Fibroblast of lung (primary cell): ENCODE results near the gene ARHGAP44. TPM values are rescaled to one million over a fixed set of nuclear protein-coding genes. Genes with fewer than 3 reads are reported as not detected.

ENCODE experiments used
- DNase-seq, 2 donors: peaks; one replicate each; pipeline versions ENCODE4 v3.0.0 to v3.0.0-alpha.2; 2010; ENCODE audit warnings: low read depth in 2 of 2
- H2AFZ ChIP-seq: 2 replicates; pipeline ENCODE4 v1.5.1; 2012; ENCODE audit warnings: low read length, control low read depth, inconsistent platforms
- H3K27ac ChIP-seq: 2 replicates; pipeline ENCODE4 v1.5.1; 2011; ENCODE audit warnings: low read length, control low read depth; ENCODE audit not compliant: insufficient read depth
- H3K27me3 ChIP-seq: 2 replicates; pipeline ENCODE4 v1.5.1; 2011; ENCODE audit warnings: mild to moderate bottlenecking, low read length; ENCODE audit not compliant: control insufficient read depth, insufficient read depth
- H3K36me3 ChIP-seq: 2 replicates; pipeline ENCODE4 v1.5.1; 2011; ENCODE audit warnings: low read length; ENCODE audit not compliant: control insufficient read depth, insufficient read depth
- H3K4me1 ChIP-seq: 2 replicates; pipeline ENCODE4 v1.5.1; 2011; ENCODE audit warnings: low read length; ENCODE audit not compliant: control insufficient read depth, insufficient read depth; ENCODE audit errors: extremely low read depth
- H3K4me2 ChIP-seq: 2 replicates; pipeline ENCODE4 v1.5.1; 2011; ENCODE audit warnings: low read length, control low read depth; ENCODE audit not compliant: insufficient read depth; ENCODE audit errors: extremely low read depth
- H3K4me3 ChIP-seq, 4 experiments: fragments of 200-600 bp in 1 of 4; sonication (generic) in 1 of 4; replicated peaks in 1 of 4; 2 replicates each; pipeline ENCODE4 v1.5.1; 2011 to 2016; ENCODE audit warnings: low read length in 4 of 4, low read depth in 3 of 4, mild to moderate bottlenecking in 3 of 4, control low read depth in 2 of 4, inconsistent platforms in 1 of 4, mixed read lengths in 1 of 4; ENCODE audit not compliant: insufficient read depth in 1 of 4; ENCODE audit errors: control extremely low read depth in 1 of 4
- H3K79me2 ChIP-seq: 2 replicates; pipeline ENCODE4 v1.5.1; 2012; ENCODE audit warnings: mild to moderate bottlenecking, low read length, inconsistent platforms; ENCODE audit not compliant: control insufficient read depth, insufficient read depth
- H3K9ac ChIP-seq: 2 replicates; pipeline ENCODE4 v1.5.1; 2011; ENCODE audit warnings: mild to moderate bottlenecking, low read length, control low read depth; ENCODE audit not compliant: insufficient read depth
- H3K9me3 ChIP-seq: 2 replicates; pipeline ENCODE4 v1.5.1; 2012; ENCODE audit warnings: low read depth, low read length; ENCODE audit not compliant: control insufficient read depth, insufficient read depth
- H4K20me1 ChIP-seq: 2 replicates; pipeline ENCODE4 v1.5.1; 2011; ENCODE audit warnings: low read length; ENCODE audit not compliant: control insufficient read depth, insufficient read depth; ENCODE audit errors: extremely low read depth
- EZH2 ChIP-seq: IDR thresholded peaks from 2 replicates; pipeline ENCODE4 v1.5.1; 2012; ENCODE audit warnings: low read length, control low read depth, mild to moderate bottlenecking; ENCODE audit errors: missing control alignments
- polyA plus RNA-seq, 2 donors: library from polyadenylated mRNA; depleted of rRNA in 1 of 2; stranded (reverse) in 1 of 2; unstranded in 1 of 2; fragments of >200 nt; gene quantifications; 2 replicates each; pipeline ENCODE4 v1.2.1, GENCODE V29; 2011 to 2012; ENCODE audit warnings: missing spikeins in 1 of 2
- total RNA-seq: library from RNA; depleted of rRNA; stranded (reverse); fragments of >200 nt; gene quantifications from 2 replicates; pipeline ENCODE4 v1.2.1, GENCODE V29; 2014
- TF ChIP-seq, protein P1 (sequence below), 2 donors: IDR thresholded peaks in 1 of 2; conservative IDR thresholded peaks in 1 of 2; 1 replicate in 1 of 2; 2 replicates in 1 of 2; pipeline ENCODE4 v1.5.1; 2011 to 2012; ENCODE audit warnings: low read length in 2 of 2, control low read depth in 1 of 2, inconsistent platforms in 1 of 2, low read depth in 1 of 2, mild to moderate bottlenecking in 1 of 2

Gene ARHGAP44
- total and polyA plus RNA-seq, 2 donors (not counting 1 experiment from before 2014, with no cell fraction given): 0.48 to 1.7 TPM

DNA sequence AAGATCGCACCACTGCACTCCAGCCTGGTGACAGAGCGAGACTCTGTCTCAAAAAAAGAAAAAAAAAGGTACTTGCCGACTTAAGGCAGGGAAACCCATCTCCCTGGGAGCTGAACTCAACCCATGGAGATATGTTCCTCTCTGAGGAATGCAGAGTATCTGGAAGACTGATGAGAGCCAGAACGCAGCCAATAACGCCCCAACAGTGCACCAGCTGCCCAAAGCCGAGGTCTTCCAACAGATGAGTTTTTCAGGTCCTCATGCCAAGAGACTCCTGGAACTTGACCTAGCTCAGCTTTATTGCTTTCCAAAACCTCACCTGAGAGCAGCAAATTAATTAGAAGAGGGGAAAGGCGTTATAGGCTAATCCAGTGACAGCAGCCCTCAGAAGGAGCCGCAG is 219.2 kb downstream of the ARHGAP44 start:
- H3K4me2 ChIP-seq: no peak overlapping the region
- no peak for TF ChIP-seq EZH2
- TF ChIP-seq, protein P1, sequence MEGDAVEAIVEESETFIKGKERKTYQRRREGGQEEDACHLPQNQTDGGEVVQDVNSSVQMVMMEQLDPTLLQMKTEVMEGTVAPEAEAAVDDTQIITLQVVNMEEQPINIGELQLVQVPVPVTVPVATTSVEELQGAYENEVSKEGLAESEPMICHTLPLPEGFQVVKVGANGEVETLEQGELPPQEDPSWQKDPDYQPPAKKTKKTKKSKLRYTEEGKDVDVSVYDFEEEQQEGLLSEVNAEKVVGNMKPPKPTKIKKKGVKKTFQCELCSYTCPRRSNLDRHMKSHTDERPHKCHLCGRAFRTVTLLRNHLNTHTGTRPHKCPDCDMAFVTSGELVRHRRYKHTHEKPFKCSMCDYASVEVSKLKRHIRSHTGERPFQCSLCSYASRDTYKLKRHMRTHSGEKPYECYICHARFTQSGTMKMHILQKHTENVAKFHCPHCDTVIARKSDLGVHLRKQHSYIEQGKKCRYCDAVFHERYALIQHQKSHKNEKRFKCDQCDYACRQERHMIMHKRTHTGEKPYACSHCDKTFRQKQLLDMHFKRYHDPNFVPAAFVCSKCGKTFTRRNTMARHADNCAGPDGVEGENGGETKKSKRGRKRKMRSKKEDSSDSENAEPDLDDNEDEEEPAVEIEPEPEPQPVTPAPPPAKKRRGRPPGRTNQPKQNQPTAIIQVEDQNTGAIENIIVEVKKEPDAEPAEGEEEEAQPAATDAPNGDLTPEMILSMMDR (conservative IDR thresholded peaks at IDR 0.05 in 1 of 2, IDR thresholded peaks at IDR 0.05 in 1 of 2; ENCODE audit: low read depth in 1 of 2, low read length in 2 of 2): no peak
- DNase-seq: no peak
- no peaks in the 10 kb centered on the region for H3K79me2 ChIP-seq
- no peak overlapping the region for H3K4me3 ChIP-seq
- H3K9me3 ChIP-seq: no peaks in the 10 kb centered on the region
- H4K20me1 ChIP-seq: no peaks in the 10 kb centered on the region
- H3K27ac ChIP-seq: no peak overlapping the region
- H3K9ac ChIP-seq: no peak overlapping the region
- no peaks in the 10 kb centered on the region for H3K27me3 ChIP-seq
- H2AFZ ChIP-seq: no peak overlapping the region
- H3K36me3 ChIP-seq: peaks cover 19% of the 10 kb centered on the region
- no peaks in the 10 kb centered on the region for H3K4me1 ChIP-seq

DNA sequence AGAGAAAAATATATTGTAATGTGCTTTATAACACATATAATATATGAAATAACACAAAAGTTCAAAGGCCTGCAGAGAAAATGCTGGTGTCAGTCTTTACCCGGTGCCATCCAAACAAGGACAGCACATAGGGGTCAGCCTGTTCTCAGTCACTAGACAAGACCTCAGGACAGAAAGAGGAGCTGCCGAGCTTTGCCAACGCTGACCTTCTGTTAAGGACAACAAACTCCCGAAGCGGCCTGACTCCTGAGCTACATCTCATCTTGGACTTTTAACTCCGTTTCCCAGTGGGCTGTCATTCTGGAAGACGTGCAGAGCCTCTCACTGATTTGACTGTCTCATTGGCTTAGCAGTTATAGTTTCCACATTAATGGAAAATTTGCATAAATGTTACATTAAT is 221.7 kb downstream of the ARHGAP44 start:
- Histone ChIP-seq H3K4me1 (no peaks in the 10 kb centered on the region), H3K27me3 (no peaks in the 10 kb centered on the region), H3K4me2 (no peak overlapping the region), H3K79me2 (peaks cover 2% of the 10 kb centered on the region), H3K4me3 (no peak overlapping the region), H3K36me3 (peaks cover 20% of the 10 kb centered on the region), H3K9me3 (no peaks in the 10 kb centered on the region), H3K9ac (no peak overlapping the region), H4K20me1 (no peaks in the 10 kb centered on the region), H2AFZ (no peak overlapping the region), H3K27ac (no peak overlapping the region)
- DNase-seq: no peak
- no peak for TF ChIP-seq EZH2
- TF ChIP-seq, protein P1 (conservative IDR thresholded peaks at IDR 0.05 in 1 of 2, IDR thresholded peaks at IDR 0.05 in 1 of 2; ENCODE audit: low read depth in 1 of 2, low read length in 2 of 2): no peak

DNA sequence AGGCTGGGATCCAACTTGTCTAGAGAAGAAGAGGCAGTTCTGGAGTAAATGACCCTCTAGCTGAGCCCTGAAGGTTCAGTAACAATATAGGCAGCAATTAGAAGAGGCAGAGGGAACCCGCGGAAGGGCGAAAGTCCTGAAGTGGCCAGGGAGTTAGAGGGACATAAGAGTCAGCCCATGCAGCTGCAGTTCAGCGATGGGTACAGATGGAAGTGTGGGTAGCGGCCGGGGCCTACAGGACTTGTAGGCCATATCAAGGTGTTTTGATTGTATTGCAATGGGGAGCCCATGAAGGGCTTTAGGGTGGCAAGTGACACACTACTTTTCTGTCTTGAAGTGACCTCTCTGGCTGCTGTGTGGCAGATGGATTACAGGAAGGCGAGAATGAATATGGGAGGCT is 225.5 kb downstream of the ARHGAP44 start:
- Histone ChIP-seq H3K79me2 (peaks cover 10% of the 10 kb centered on the region), H2AFZ (no peak overlapping the region), H3K27me3 (no peaks in the 10 kb centered on the region), H3K36me3 (peaks cover 16% of the 10 kb centered on the region), H3K9ac (no peak overlapping the region), H3K4me2 (no peak overlapping the region), H3K27ac (no peak overlapping the region), H3K4me3 (no peak overlapping the region), H3K4me1 (no peaks in the 10 kb centered on the region), H4K20me1 (no peaks in the 10 kb centered on the region), H3K9me3 (no peaks in the 10 kb centered on the region)
- TF ChIP-seq, protein P1 (conservative IDR thresholded peaks at IDR 0.05 in 1 of 2, IDR thresholded peaks at IDR 0.05 in 1 of 2; ENCODE audit: low read depth in 1 of 2, low read length in 2 of 2): no peak
- no peak for TF ChIP-seq EZH2
- no peak for DNase-seq
